NCI-H2081 treated with DMSO at 0.1 percent for 48 hours (cell line): ENCODE results near the gene RBMS2.
"Not testable (repeated sequence)": the region's sequence is repeated elsewhere in the genome, so short reads cannot be mapped to it uniquely, and the experiment has no call there.

ENCODE experiments used
- DNase-seq: peaks from one replicate; lab custom pipeline; 2025; lab: John Stamatoyannopoulos, UW

The RBMS2 gene

GRCh38 chr12:56517854-56518253 lies 3.8 kb upstream of the RBMS2 start:
- DNase-seq, result no peak

GRCh38 chr12:56518570-56518969 lies 3.0 kb upstream of the RBMS2 start:
- no peak for DNase-seq

- DNase-seq, result no peak
Observed at GRCh38 chr12:56520048-56520447, 1.6 kb upstream of the RBMS2 start.

- no peak for DNase-seq
Observed at GRCh38 chr12:56520506-56520905, 1.1 kb upstream of the RBMS2 start.

GRCh38 chr12:56521209-56521589 lies 421 bp upstream of the RBMS2 start:
- DNase-seq, result no peak

- DNase-seq, result no peak
Observed at GRCh38 chr12:56522411-56523193, 982 bp downstream of the RBMS2 start.

GRCh38 chr12:56528846-56529245 lies 7.2 kb downstream of the RBMS2 start:
- no peak for DNase-seq

- DNase-seq, result no peak
Observed at GRCh38 chr12:56529656-56530055, 8.0 kb downstream of the RBMS2 start.

GRCh38 chr12:56530390-56531055 lies 8.9 kb downstream of the RBMS2 start:
- DNase-seq, result no peak

GRCh38 chr12:56537546-56537945 lies 15.9 kb downstream of the RBMS2 start:
- no peak for DNase-seq

- no peak for DNase-seq
Observed at GRCh38 chr12:56541631-56542030, 20.0 kb downstream of the RBMS2 start.

GRCh38 chr12:56542164-56542563 lies 20.5 kb downstream of the RBMS2 start:
- no peak for DNase-seq

GRCh38 chr12:56545023-56545604 lies 23.5 kb downstream of the RBMS2 start:
- no peak for DNase-seq

GRCh38 chr12:56546680-56547079 lies 25.1 kb downstream of the RBMS2 start:
- DNase-seq, result no peak

- DNase-seq, result no peak
Observed at GRCh38 chr12:56551070-56551469, 29.4 kb downstream of the RBMS2 start.

GRCh38 chr12:56565510-56566101 lies 44.0 kb downstream of the RBMS2 start:
- no peak for DNase-seq

- DNase-seq, result no peak
Observed at GRCh38 chr12:56568146-56568545, 46.5 kb downstream of the RBMS2 start.

- DNase-seq, result no peak
Observed at GRCh38 chr12:56571121-56571520, 49.5 kb downstream of the RBMS2 start.

- DNase-seq, result no peak
Observed at GRCh38 chr12:56572288-56572687, 50.7 kb downstream of the RBMS2 start.

- DNase-seq, result no peak
Observed at GRCh38 chr12:56574210-56574609, 52.6 kb downstream of the RBMS2 start.

- not testable (repeated sequence) for DNase-seq
Observed at GRCh38 chr12:56577248-56577647, 55.6 kb downstream of the RBMS2 start.

- no peak for DNase-seq
Observed at GRCh38 chr12:56578983-56579546, 57.4 kb downstream of the RBMS2 start.
